Skin epidermis (tissue), 12 donors: ENCODE measurements around the gene L1CAM.

Source experiments
- H3K27ac ChIP-seq, 21 experiments: fragments of 200-600 bp; sonication (generic) in 11 of 21; one replicate each; pipeline ENCODE4 v1.5.0; 2020; ENCODE audit warnings: mild to moderate bottlenecking in 3 of 21, inconsistent platforms in 2 of 21, moderate library complexity in 2 of 21
- H3K4me3 ChIP-seq, 7 experiments: fragments of 200-600 bp; sonication (generic) in 2 of 7; one replicate each; pipeline ENCODE4 v1.5.0; 2020; ENCODE audit warnings: inconsistent platforms in 2 of 7, mild to moderate bottlenecking in 2 of 7, moderate library complexity in 1 of 7

The L1CAM gene

DNA sequence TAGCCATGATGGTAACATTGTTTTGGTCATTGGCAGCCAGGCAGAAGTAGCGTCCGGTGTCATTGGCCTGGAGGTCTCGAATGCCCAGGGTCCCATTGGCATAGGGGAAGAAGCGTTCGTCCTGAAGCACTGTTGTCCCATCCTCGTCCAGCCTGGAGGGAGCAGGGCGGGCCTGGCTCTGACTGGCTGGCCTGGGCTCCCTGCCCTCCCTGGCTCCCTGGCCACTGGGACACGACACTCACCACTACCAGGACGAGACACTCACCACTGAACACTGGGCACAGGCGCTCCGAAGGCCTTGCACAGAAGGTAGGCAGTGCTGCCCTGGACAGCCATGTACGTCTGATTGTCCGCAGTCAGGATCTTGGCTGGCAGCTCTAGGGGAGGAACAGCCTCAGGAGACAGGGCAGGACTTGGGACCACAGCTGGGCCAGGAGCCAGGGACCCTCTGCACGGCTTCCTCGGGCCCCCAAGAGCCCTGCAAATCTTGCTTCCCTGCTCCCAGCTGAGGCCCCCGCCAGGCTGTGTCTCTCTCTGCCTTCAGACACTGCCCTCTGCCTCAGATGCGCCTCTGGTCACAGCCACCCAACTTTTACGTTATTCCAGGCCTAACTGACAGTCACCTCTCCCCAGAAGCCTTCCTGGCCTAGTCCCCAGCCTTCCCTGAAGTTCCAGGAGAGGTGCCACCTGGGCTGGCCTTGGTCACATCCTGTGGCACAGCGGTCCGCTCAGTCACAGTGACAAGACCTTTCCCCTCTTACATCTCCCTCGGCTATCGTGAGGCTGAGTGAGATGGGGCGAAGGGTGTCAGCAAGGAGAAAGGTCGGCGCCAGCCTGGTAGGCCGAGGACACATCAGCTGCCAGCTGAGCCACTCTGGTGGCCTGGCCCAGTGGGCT, 17.1 kb downstream of the L1CAM start:
- Histone ChIP-seq H3K4me3 (no peak overlapping the region), H3K27ac (no peak overlapping the region)

- H3K27ac ChIP-seq = no peak overlapping the region
These were observed 18.3 kb downstream of the L1CAM start for GRCh38 chrX:153867671-153868070.

GRCh38 chrX:153867139-153867538, 18.8 kb downstream of the L1CAM start:
- H3K4me3 ChIP-seq = no peak overlapping the region
- no peak overlapping the region for H3K27ac ChIP-seq

More at GRCh38 chrX:153867671-153868070, 18.3 kb downstream of the L1CAM start:
- no peak overlapping the region for H3K4me3 ChIP-seq

DNA sequence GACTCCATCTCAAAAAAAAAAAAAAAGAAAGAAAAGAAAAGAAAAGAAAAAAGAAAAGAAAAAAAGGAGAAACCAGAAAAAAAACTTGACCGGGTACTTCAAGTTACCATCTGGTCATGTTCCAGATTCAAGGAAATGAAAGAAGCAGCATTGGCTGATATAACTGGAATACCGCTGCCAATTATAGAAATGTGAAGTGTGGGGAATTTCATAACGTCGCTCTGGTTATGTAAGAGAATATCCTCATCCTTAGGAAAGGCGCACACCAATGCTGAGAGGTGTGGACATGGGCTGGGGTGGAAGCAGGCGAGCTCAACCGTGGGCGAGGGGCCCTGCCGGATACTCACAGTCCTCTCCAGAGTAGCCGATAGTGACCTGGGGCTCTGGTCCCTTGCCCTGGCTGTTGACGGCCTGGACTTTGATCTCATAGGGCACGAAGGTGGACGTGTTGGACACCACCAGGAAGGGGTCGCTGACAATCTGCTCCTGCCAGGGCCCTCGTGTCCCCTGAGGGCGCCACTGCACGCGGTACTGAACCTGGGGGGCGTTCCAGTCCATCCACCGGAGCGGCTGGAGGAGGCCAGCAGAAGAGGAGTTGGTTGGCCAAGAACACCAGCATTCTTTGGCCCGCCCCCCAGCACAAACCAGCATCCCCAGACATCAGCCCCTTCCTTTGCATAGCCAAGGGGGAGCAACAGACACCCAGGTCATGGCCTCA, 19.5 kb downstream of the L1CAM start:
- H3K4me3 ChIP-seq = no peak overlapping the region

DNA sequence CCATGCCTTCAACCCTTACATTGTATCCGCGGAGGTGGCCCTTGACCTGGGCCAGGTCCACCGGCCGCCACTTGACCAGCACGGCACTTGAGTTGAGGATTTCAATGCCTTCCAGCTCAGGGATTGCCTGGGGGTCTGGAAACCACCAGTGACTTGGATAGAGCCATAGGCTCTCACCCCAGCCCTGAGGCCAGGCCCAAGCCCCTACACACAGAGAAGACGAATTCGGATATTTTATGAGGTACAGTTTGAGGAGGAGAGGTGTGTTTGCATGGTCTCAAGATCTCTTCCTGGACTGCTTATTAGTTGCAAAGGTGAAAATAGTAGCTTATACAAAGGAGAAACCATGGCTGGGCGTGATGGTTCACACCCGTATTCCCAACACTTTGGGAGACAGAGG, 20.3 kb downstream of the L1CAM start:
- Histone ChIP-seq H3K4me3 (no peak overlapping the region), H3K27ac (no peak overlapping the region)

More for the DNA sequence above, 19.5 kb downstream of the L1CAM start:
- H3K27ac ChIP-seq = no peak overlapping the region

DNA sequence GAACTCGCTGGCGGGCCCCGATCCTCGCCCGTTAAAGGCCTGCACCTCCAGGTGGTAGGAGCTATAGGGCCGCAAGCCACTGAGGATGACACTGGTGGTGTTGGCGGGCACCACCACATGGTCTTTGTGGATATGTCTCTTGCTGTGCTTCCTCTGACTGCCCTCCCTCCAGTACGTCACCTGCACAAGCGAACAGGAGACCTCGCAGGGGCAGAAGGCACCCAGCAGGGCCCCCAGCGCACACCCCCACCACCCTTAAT, 20.7 kb downstream of the L1CAM start:
- no peak overlapping the region for H3K27ac ChIP-seq
- no peak overlapping the region for H3K4me3 ChIP-seq

DNA sequence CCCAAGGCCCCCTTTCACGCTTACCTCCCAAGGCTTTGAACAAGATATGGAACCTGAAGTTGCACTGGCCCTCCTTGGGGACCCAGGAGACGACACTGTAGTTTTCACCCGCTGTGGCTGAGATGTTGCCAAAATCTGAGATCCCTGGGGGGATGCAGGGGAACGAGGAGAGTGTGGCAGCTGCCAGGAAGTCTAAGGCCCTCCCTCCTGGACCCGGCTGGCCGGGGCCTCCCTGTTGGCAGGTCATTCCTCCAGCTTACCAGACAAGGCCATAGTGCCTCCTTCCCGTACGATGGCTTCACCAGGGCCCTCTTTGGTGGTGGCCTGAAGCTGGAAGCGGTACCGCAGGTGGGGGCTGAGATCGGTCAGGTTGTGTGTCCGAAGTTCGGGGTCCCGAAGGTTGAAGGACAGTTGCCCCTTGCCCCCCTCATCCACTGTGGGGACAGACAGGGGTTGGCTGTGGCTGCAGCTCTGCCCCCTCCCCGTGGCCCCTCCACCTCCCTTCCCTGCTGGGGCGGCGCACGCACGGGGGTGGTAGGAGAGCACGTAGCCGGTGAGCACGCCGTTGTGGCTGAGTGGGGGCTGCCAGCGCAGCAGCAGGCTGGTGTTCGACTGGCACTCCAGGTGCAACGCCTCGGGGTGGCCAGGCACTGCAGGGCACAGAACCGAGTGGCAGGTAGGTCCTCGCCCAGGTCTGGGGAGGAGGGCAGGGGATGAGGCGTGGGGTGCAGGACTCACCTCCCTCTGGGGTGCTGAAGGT, 21.2 kb downstream of the L1CAM start:
- Histone ChIP-seq H3K4me3 (no peak overlapping the region), H3K27ac (no peak overlapping the region)

GRCh38 chrX:153864101-153864500, 21.9 kb downstream of the L1CAM start:
- Histone ChIP-seq H3K27ac (no peak overlapping the region), H3K4me3 (no peak overlapping the region)

DNA sequence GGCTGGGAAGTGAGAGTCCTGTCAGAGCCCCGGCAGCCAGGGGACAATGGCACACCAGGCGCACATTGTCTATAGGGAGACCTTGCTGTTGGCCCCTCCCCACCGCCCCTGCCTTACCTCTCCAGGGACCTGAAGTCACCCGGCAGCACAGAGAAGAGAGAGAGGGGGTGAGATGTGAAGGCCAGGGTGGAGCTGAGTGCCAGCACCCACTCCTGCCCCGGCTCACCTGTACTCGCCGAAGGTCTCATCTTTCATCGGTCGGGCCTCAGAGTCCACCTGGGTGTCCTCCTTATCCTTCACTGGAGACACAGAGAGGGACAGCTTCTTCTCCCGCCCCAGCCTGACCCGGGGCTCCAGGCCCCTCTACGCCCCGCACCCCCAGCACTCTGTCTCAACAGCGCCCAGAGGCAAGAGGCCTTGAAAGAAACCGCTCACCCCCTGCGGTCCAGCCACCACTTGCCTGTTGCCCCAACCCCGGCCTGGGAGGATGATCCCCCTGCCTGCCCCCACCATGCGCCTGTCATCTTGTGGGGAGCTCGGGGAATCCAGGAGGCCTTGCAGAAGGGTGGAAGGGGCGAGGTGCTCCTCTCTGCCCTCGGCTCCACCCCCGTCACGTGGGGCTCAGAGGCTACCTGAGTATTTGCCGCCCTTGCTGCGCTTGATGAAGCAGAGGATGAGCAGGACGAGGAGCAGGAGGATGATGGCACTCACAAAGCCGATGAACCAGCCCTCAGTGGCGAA, 22.6 kb downstream of the L1CAM start:
- Histone ChIP-seq H3K27ac (no peak overlapping the region), H3K4me3 (no peak overlapping the region)

DNA sequence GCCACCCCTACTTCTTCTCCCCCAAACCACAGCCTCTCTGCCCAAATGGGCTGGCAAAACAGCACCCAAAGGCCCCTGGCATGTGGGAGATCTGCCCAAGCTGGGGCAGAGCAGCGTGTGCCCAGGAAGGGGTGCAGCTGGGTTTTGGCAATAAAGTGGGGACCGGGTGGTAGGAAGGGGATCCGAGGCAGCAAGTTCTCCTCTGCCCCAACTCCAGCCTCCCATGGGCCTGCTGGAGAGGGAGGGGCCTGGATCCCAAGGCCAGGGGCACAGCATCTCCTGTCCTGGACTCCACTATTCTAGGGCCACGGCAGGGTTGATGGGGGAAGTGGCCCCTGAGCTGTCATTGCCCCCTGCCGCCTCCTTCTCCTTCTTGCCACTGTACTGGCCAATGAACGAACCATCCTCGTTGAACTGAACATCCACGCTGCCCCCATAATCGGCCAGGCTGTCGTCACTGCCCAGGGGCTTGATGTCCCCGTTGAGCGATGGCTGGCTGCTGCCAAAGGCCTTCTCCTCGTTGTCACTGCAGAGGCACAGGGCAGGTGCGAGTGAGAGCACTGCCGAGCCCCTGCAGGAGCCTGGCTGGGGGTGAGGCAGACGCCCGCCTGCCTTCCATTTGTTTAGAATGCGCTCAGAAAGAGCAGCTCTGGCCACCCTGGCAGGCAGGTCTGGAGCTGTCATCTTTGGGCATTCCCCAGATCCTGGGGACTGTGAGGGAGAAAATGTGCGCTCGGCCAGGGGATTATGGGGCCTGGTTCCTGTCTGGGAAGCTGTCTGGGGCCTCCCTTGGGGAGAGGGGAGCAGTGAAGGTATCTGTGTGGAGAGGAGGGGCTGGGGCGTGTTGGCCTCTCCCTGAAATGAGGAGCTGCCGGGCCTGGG, 23.4 kb downstream of the L1CAM start:
- Histone ChIP-seq H3K27ac (no peak overlapping the region), H3K4me3 (no peak overlapping the region)

DNA sequence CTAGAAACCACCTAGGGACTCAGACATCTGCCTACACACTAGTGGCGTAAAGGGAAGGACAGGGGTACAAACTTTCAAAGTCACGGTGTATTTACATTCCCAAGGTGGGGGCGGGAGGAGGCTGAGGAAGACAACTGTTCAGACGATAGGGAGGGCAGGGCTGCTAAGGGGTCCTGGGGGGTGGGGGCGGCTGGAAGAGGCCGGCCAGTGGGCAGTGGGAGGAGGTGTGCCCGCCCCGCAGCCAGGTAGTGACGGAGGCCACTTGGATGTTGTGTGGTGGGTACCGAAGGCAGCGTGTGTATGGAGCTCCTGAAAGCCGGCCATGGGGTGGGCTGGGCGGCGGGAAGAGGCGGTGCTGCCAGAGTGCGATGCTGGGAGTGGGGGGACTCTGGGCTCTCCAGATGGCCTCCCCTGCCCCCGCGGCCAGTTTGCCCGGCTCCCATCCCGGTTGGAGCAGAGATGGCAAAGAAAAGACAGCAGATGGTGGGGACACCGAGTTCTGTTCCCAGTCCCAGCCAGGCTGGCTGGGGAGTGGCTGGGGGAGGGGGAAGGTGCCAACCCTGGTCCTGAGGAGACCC, 24.2 kb downstream of the L1CAM start:
- H3K4me3 ChIP-seq = no peak overlapping the region
- H3K27ac ChIP-seq = no peak overlapping the region

- Histone ChIP-seq H3K27ac (no peak overlapping the region), H3K4me3 (no peak overlapping the region)
These were observed 24.8 kb downstream of the L1CAM start for GRCh38 chrX:153861151-153861550.

GRCh38 chrX:153857348-153857903, 28.5 kb downstream of the L1CAM start:
- no peak overlapping the region for H3K4me3 ChIP-seq
- H3K27ac ChIP-seq = no peak overlapping the region

DNA sequence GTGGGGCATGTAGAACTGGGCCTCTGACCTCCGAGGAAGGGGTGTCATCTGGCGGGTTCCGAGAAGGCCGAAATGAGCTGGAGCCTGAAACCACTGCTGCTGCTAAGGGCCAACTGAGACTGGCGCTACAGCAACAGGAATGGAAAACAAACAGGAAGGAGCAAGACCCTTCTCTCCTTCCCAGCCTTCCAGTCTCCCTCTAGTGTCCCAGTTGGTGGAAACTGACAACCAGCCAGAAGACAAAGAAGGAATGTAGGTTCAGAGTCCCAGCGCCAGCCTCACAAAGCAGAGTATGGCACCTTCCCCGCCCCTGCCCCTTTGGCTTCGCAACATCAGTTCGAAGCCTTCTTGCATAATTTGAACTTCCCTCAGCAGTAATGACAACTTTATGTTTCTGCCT, 31.3 kb downstream of the L1CAM start:
- Histone ChIP-seq H3K27ac (no peak overlapping the region), H3K4me3 (no peak overlapping the region)

GRCh38 chrX:153853902-153854267, 32.1 kb downstream of the L1CAM start:
- H3K27ac ChIP-seq = no peak overlapping the region
- no peak overlapping the region for H3K4me3 ChIP-seq

GRCh38 chrX:153853180-153853901, 32.6 kb downstream of the L1CAM start:
- H3K27ac ChIP-seq = no peak overlapping the region

DNA sequence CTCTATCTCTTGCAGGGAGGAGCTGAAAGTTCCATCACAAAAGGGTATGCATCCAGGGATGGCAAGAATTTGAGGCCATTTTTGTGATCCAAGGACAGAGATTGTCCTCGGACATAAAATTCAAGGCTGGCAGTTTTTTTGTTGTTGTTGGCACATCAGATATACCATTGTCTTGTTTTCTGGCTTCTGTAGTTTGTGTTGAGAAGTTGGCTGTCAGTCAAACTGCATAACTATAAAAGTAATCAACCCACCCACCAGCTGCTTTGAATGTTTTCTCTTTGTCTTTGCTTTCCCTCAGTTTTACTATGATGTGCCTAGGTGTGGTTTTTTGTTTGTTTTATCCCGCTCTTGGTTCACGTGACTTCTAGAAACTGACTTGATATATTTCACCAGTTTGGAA, 34.0 kb downstream of the L1CAM start:
- Histone ChIP-seq H3K27ac (no peak overlapping the region), H3K4me3 (no peak overlapping the region)

More at GRCh38 chrX:153853180-153853901, 32.6 kb downstream of the L1CAM start:
- H3K4me3 ChIP-seq = no peak overlapping the region

DNA sequence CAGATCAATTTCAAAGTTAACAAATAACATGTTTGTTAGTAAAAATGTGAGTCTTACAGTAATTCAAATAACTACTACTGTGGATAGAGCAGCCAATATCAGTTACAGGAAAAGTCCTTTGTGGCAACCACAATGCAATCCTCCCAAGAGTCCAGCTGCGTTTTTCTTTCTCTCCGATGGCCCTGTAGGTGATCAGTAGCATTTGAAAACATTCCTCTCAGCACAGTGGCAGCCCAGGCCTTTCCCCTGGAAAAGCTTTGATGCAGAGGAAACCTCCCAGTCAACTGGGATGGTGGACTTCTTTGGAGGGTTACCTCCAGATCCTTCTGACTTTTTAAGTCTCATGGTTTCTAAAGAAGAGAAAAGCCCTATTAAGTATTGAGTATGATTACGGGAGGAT, 37.6 kb downstream of the L1CAM start:
- H3K4me3 ChIP-seq = no peak overlapping the region
- no peak overlapping the region for H3K27ac ChIP-seq
